Daoy (cell line): ENCODE data around the gene FAT3. TPM values are rescaled to one million over a fixed set of nuclear protein-coding genes. Genes with fewer than 3 reads are reported as not detected.

Experiments
- DNase-seq: peaks from one replicate; pipeline ENCODE4 v3.0.0-alpha.2; 2015; ENCODE audit warnings: low read depth
- total RNA-seq: library from RNA; depleted of rRNA; stranded (reverse); fragments of >200 nt; shearing (Covaris generic); gene quantifications from 2 replicates; pipeline ENCODE4 v1.2.3, GENCODE V29; 2014

Gene FAT3
- total RNA-seq, 1 experiment from 2014 or later: 1.5 TPM

GRCh38 chr11:92227959-92228935 is 3.6 kb downstream of the FAT3 start:
- DNase-seq: peak; percentile 16

- DNase-seq: no peak
These were observed 12.2 kb downstream of the FAT3 start for GRCh38 chr11:92236856-92237255.

- no peak for DNase-seq
These were observed 16.3 kb downstream of the FAT3 start for GRCh38 chr11:92240916-92241315.

GRCh38 chr11:92245700-92246271 is 21.2 kb downstream of the FAT3 start:
- DNase-seq: no peak

- no peak for DNase-seq
These were observed 22.0 kb downstream of the FAT3 start for GRCh38 chr11:92246630-92247029.

GRCh38 chr11:92249156-92249753 is 24.6 kb downstream of the FAT3 start:
- DNase-seq: no peak

GRCh38 chr11:92251980-92252379 is 27.4 kb downstream of the FAT3 start:
- no peak for DNase-seq

- DNase-seq: no peak
These were observed 28.8 kb downstream of the FAT3 start for GRCh38 chr11:92253421-92253820.

GRCh38 chr11:92253945-92254344 is 29.3 kb downstream of the FAT3 start:
- DNase-seq: no peak

GRCh38 chr11:92257536-92257935 is 32.9 kb downstream of the FAT3 start:
- no peak for DNase-seq

- DNase-seq: no peak
These were observed 35.2 kb downstream of the FAT3 start for GRCh38 chr11:92259861-92260260.

- DNase-seq: no peak
These were observed 39.7 kb downstream of the FAT3 start for GRCh38 chr11:92264350-92264749.

- no peak for DNase-seq
These were observed 42.2 kb downstream of the FAT3 start for GRCh38 chr11:92266806-92267205.

GRCh38 chr11:92267278-92267677 is 42.7 kb downstream of the FAT3 start:
- DNase-seq: no peak

GRCh38 chr11:92267968-92268367 is 43.4 kb downstream of the FAT3 start:
- DNase-seq: no peak

- no peak for DNase-seq
These were observed 43.9 kb downstream of the FAT3 start for GRCh38 chr11:92268546-92268945.

GRCh38 chr11:92269021-92269420 is 44.4 kb downstream of the FAT3 start:
- peak; percentile 66 for DNase-seq

- DNase-seq: no peak
These were observed 45.2 kb downstream of the FAT3 start for GRCh38 chr11:92269841-92270240.

- DNase-seq: no peak
These were observed 48.0 kb downstream of the FAT3 start for GRCh38 chr11:92272651-92273050.
